HepG2 (cell line): ENCODE results near the gene GTF2H4. TPM values are rescaled to one million over a fixed set of nuclear protein-coding genes. Genes with fewer than 3 reads are reported as not detected.

Experiments used
- ATAC-seq: fragments of 200-7000 bp; cut with Tn5 transposase; 3 replicates; pipeline ENCODE4 v1.9.1; 2020; ENCODE audit warnings: mild to moderate bottlenecking, moderate library complexity
- BruUV-seq: library from RNA; stranded (reverse); fragments of 400-500 nt; replicated peaks from 2 replicates; lab custom pipeline; 2021; lab: Mats Ljungman, UMichigan
- CTCF ChIA-PET: fragments of 300-600 bp; formaldehyde crosslinking; extraction: SDS; loops from one replicate; lab custom pipeline; 2021; ENCODE audit warnings: low total read pairs, inconsistent platforms, low intra/inter-chr PET ratio; lab: Yijun Ruan, JAX
- POLR2A ChIA-PET: fragments of 350-600 bp; sonication (Branson Sonifier 250); formaldehyde crosslinking; loops from one replicate; lab custom pipeline; 2020; ENCODE audit warnings: antibody characterized with exemption, inconsistent platforms; lab: Yijun Ruan, JAX
- DNase-seq: peaks from one replicate; pipeline ENCODE4 v3.0.0-alpha.2; 2015; ENCODE audit warnings: low spot score
- FAIRE-seq: peaks from 3 replicates; lab custom pipeline; 2011; peaks lifted over from hg19 to GRCh38; lab: Jason Lieb, UNC
- H2AFZ ChIP-seq: one replicate; pipeline ENCODE4 v1.6.1; 2011; ENCODE audit warnings: low read length, inconsistent platforms
- H3K27ac ChIP-seq: fragments of 300-600 bp; 3 replicates; pipeline ENCODE4 v1.8.0; 2011; ENCODE audit warnings: mixed run types, mild to moderate bottlenecking, mixed read lengths, low read length, inconsistent platforms; ENCODE audit not compliant: insufficient read depth; ENCODE audit errors: extremely low read length
- H3K27me3 ChIP-seq, 2 experiments: fragments of 200-600 bp in 1 of 2; 2 replicates in 1 of 2; 3 replicates in 1 of 2; pipeline versions ENCODE4 v1.6.0 to v1.8.0; 2011; ENCODE audit warnings: low read length in 2 of 2, mild to moderate bottlenecking in 2 of 2, moderate library complexity in 2 of 2, inconsistent platforms in 1 of 2; ENCODE audit not compliant: insufficient read depth in 2 of 2, control insufficient read depth in 1 of 2
- H3K36me3 ChIP-seq, 2 experiments: fragments of 200-600 bp in 1 of 2; replicated peaks in 1 of 2; 2 replicates in 1 of 2; 3 replicates in 1 of 2; pipeline versions ENCODE4 v1.5.1 to v1.8.0; 2011; ENCODE audit warnings: low read length in 2 of 2, inconsistent platforms in 1 of 2; ENCODE audit not compliant: insufficient read depth in 2 of 2, control insufficient read depth in 1 of 2
- H3K4me1 ChIP-seq: 2 replicates; pipeline ENCODE4 v1.5.1; 2012; ENCODE audit warnings: low read length, inconsistent platforms; ENCODE audit not compliant: insufficient read depth
- H3K4me2 ChIP-seq: 2 replicates; pipeline ENCODE4 v1.6.0; 2011; ENCODE audit warnings: low read depth, low read length, inconsistent platforms
- H3K4me3 ChIP-seq, 3 experiments: fragments of 200-600 bp in 1 of 3; sonication (generic), shearing (Covaris generic) in 1 of 3; replicated peaks in 1 of 3; 2 replicates each; pipeline ENCODE4 v1.5.1; 2011 to 2016; ENCODE audit warnings: low read length in 3 of 3, inconsistent platforms in 2 of 3, low read depth in 2 of 3, mild to moderate bottlenecking in 2 of 3, control low read depth in 1 of 3, mixed read lengths in 1 of 3; ENCODE audit not compliant: insufficient read depth in 1 of 3
- H3K79me2 ChIP-seq: one replicate; pipeline ENCODE4 v1.6.1; 2011; ENCODE audit warnings: low read length, inconsistent platforms; ENCODE audit not compliant: insufficient read depth
- H3K9ac ChIP-seq: 2 replicates; pipeline ENCODE4 v1.6.0; 2011; ENCODE audit warnings: mild to moderate bottlenecking, low read depth, low read length, inconsistent platforms; ENCODE audit not compliant: insufficient read depth
- H3K9me3 ChIP-seq: 2 replicates; pipeline ENCODE4 v1.5.1; 2012; ENCODE audit warnings: mild to moderate bottlenecking, low read length
- H4K20me1 ChIP-seq: 2 replicates; pipeline ENCODE4 v1.6.0; 2011; ENCODE audit warnings: inconsistent platforms, mild to moderate bottlenecking, low read length, moderate library complexity; ENCODE audit not compliant: insufficient read depth
- ETV6 ChIP-seq: sonication (generic); formaldehyde crosslinking; conservative IDR thresholded peaks from 2 replicates; pipeline ENCODE4 v1.4.0; 2020; ENCODE audit warnings: missing genetic modification reagents
- FOSL2 ChIP-seq: sonication (generic); formaldehyde crosslinking; IDR thresholded peaks from 2 replicates; pipeline ENCODE4 v1.4.0; 2020; ENCODE audit warnings: missing genetic modification reagents
- MED1 ChIP-seq: sonication (generic); formaldehyde crosslinking; IDR thresholded peaks from 2 replicates; pipeline ENCODE4 v1.4.0; 2020; ENCODE audit warnings: missing genetic modification reagents
- NR2F6 ChIP-seq, 2 experiments: IDR thresholded peaks; 2 replicates each; pipeline ENCODE4 v1.6.1; 2016; ENCODE audit warnings: antibody characterized with exemption in 1 of 2, mild to moderate bottlenecking in 1 of 2
- RFX5 ChIP-seq: IDR thresholded peaks from 2 replicates; pipeline ENCODE4 v1.6.1; 2011; ENCODE audit warnings: low read depth, low read length, improper control_type of control experiment
- ZNF335 ChIP-seq: sonication (generic); formaldehyde crosslinking; IDR thresholded peaks from 2 replicates; pipeline ENCODE4 v1.4.0; 2020; ENCODE audit warnings: missing genetic modification reagents
- WGBS: methylation state at CpG from one replicate; pipeline ENCODE4 v1.1.6; 2017; ENCODE audit warnings: low lambda C conversion rate; 5-methylcytosine and 5-hydroxymethylcytosine counted together
- in situ Hi-C: cut with HindIII; loops from 2 replicates; pipeline ENCODE4 v1.10.0; 2017; ENCODE audit warnings: low pct_unique_long_range_greater_than_20kb; ENCODE audit not compliant: extremely low pct_ligation_motif_present
- intact Hi-C: fragments of 100-400 bp; cut with micrococcal nuclease; formaldehyde crosslinking; loops from one replicate; pipeline ENCODE4 v1.10.0; 2022; ENCODE audit not compliant: unreplicated experiment
- polyA plus RNA-seq, 8 experiments: library from polyadenylated mRNA; depleted of rRNA in 3 of 8; stranded (reverse) in 7 of 8; unstranded in 1 of 8; fragments of >200 nt; fragmentation: Illumina TruSeq in 4 of 8; extraction: Trizol in 4 of 8; gene quantifications; 2 replicates each; pipeline versions ENCODE4 v1.2.1 to v1.2.3, GENCODE V29; 2011 to 2016; ENCODE audit warnings: low read depth in 4 of 8, missing spikeins in 1 of 8, mixed read lengths in 1 of 8; ENCODE audit not compliant: insufficient read depth in 1 of 8
- total RNA-seq, 5 experiments: library from RNA; depleted of rRNA; stranded (reverse); fragments of >200 nt; fragmentation: Illumina TruSeq; extraction: Trizol; gene quantifications; 2 replicates each; pipeline ENCODE4 v1.2.3, GENCODE V29; 2016; ENCODE audit warnings: low read depth in 1 of 5
- TF ChIP-seq, protein P1 (sequence below): sonication (generic); formaldehyde crosslinking; IDR thresholded peaks from 2 replicates; pipeline ENCODE4 v1.5.1; 2020; ENCODE audit warnings: missing genetic modification reagents, mild to moderate bottlenecking, borderline replicate concordance
- TF ChIP-seq, protein P2 (sequence below): sonication (generic); formaldehyde crosslinking; conservative IDR thresholded peaks from 2 replicates; pipeline ENCODE4 v1.5.0; 2020; ENCODE audit warnings: missing genetic modification reagents

The GTF2H4 gene
- total and polyA plus RNA-seq, 2 of the 13 experiments (the other 11 are each of a cell fraction or from before 2014, with no cell fraction given): 15.9 to 49.3 TPM

DNA sequence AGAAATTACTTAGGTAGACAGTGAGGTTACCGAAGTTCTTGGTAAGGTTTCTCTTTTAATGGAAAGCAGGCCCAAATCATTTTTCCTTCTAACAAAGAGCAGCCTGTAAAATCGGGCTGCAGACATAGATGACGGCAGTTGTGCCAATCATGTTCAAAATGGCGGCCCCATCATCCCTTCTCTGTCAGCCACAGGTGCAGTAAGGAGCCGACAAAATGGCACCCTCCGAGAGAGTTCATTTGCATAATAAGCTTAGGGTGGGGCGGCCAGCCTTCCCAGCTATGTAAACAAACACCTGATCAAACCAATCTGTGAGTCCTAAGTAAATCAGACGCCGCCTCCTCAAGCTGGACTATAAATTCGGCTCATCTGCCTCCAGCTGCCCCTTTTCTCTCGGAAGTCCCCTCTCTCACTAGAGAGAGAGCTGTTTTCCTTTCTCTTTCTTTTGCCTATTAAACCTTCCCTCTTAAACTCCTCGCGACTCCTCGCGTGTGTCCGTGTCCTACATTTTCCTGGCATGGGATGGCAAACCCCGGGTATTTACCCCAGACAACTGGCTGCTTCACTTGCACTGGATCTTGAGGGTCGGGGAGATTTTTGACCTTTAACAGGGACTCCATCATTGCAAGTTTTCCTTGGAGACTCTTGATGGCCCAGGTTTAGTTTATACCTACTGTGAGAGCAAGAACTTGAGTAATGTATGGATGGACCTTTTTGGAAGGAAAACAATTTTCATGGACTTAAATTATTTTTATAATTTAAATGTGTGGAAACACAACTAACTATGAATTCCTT, 32.6 kb upstream of the GTF2H4 start (continued):
- TF ChIP-seq, protein P1, sequence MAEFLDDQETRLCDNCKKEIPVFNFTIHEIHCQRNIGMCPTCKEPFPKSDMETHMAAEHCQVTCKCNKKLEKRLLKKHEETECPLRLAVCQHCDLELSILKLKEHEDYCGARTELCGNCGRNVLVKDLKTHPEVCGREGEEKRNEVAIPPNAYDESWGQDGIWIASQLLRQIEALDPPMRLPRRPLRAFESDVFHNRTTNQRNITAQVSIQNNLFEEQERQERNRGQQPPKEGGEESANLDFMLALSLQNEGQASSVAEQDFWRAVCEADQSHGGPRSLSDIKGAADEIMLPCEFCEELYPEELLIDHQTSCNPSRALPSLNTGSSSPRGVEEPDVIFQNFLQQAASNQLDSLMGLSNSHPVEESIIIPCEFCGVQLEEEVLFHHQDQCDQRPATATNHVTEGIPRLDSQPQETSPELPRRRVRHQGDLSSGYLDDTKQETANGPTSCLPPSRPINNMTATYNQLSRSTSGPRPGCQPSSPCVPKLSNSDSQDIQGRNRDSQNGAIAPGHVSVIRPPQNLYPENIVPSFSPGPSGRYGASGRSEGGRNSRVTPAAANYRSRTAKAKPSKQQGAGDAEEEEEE (CRISPR knock-in tag): no peak
- no peak for TF ChIP-seq RFX5

DNA sequence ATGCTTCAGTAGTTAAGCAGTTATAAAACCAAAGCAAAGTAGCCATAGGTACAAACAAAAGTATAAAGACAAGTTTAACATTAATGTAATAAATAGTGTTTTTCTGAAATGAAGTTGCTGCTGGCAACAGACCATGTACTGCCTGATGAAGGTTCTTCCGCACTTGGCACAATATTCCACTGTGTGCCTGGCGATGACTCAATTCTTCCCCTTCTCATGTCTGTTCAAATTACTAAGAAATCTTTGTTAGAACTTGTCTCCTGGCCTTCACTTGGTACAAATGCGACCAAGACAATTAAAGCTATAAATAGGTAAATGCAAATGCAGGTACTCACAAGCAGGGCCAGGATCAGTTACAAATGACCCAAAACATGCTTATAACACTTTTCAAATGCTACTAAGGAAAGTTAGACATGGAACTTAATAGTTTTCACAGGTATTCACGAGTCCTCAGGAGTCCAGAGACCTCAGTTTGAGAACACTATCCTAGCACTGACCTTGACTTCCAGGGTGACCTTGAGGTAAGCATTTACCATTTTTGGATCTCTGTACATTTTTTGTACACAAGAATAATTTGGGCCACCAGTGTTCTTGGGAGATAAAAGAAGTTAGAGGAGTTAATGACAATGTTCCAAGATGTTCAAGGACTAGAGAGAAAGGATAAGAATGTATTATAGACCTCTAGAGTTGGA, 31.8 kb upstream of the GTF2H4 start:
- Histone ChIP-seq H2AFZ (no peak overlapping the region), H3K4me1 (peaks cover 33% of the 10 kb centered on the region), H3K27me3 (peaks cover 0 to 20% of the 10 kb centered on the region in 2 experiments; a peak in 4 of 5 replicates), H4K20me1 (no peaks in the 10 kb centered on the region), H3K36me3 (no peaks in the 10 kb centered on the region), H3K27ac (no peak overlapping the region), H3K9ac (no peak overlapping the region), H3K9me3 (peaks cover 4% of the 10 kb centered on the region; the same call in 1 of the 2 replicates), H3K4me3 (no peak overlapping the region), H3K4me2 (0 out of 2 replicates have a peak overlapping the region, but pooled peaks have one; percentile 25), H3K79me2 (no peaks in the 10 kb centered on the region)
- in situ Hi-C loops: loop anchor here (5.0 kb wide), 2 partner anchors 49 to 134 kb away; partner anchors contain the start of genes FLOT1 and IER3
- FAIRE-seq (no peak), DNase-seq (no peak), ATAC-seq (no peak)
- TF ChIP-seq, protein P2, sequence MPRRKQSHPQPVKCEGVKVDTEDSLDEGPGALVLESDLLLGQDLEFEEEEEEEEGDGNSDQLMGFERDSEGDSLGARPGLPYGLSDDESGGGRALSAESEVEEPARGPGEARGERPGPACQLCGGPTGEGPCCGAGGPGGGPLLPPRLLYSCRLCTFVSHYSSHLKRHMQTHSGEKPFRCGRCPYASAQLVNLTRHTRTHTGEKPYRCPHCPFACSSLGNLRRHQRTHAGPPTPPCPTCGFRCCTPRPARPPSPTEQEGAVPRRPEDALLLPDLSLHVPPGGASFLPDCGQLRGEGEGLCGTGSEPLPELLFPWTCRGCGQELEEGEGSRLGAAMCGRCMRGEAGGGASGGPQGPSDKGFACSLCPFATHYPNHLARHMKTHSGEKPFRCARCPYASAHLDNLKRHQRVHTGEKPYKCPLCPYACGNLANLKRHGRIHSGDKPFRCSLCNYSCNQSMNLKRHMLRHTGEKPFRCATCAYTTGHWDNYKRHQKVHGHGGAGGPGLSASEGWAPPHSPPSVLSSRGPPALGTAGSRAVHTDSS: no peak
- TF ChIP-seq NR2F6 (IDR thresholded peaks at IDR 0.05) (no peak), NR2F6 (CRISPR knock-in tag; IDR thresholded peaks at IDR 0.05) (no peak), ZNF335 (CRISPR knock-in tag) (no peak), MED1 (CRISPR knock-in tag) (peak; percentile 2; the same call in 1 of the 2 replicates), FOSL2 (CRISPR knock-in tag) (peak; percentile 30; the same call in 1 of the 2 replicates), ETV6 (CRISPR knock-in tag) (no peak)
- intact Hi-C loops: loop anchor here (2.0 to 5.0 kb wide), 3 partner anchors 33 to 154 kb away; partner anchors contain the start of genes GTF2H4 and TUBB
- no TSS peak for BruUV-seq
- 30% methylated on average over 4 of the region's 4 CpGs for WGBS
- ChIA-PET CTCF (interaction anchor here (0.8 to 3.9 kb wide), 2 partner anchors 47 to 54 kb away, joined by 3 to 76 read pairs; no protein-coding TSS in a partner anchor), POLR2A (interaction anchor here (1.2 to 1.3 kb wide), 2 partner anchors 95 to 132 kb away, joined by 3 to 6 read pairs; partner anchors contain the start of gene IER3)
